GM23338 (cell line): ENCODE results near the gene TNFRSF1A. TPM values are rescaled to one million over a fixed set of nuclear protein-coding genes. Genes with fewer than 3 reads are reported as not detected.
A peak's percentile ranks its signal among the peaks of the same experiment; 100 is the strongest.

ENCODE experiments used
- ATAC-seq: fragments of 200-7000 bp; cut with Tn5 transposase; 3 replicates; pipeline ENCODE4 v1.9.1; 2020
- DNase-seq: peaks from one replicate; pipeline ENCODE4 v3.0.0-alpha.2; 2015; ENCODE audit warnings: low spot score
- H2AFZ ChIP-seq: fragments of 200-600 bp; sonication (generic); 2 replicates; pipeline ENCODE4 v1.8.0; 2016; ENCODE audit warnings: antibody characterized with exemption, mild to moderate bottlenecking, moderate library complexity
- H3F3A ChIP-seq: fragments of 200-600 bp; sonication (generic); replicated peaks from 2 replicates; pipeline ENCODE4 v1.8.0; 2017; ENCODE audit warnings: antibody characterized with exemption, mixed run types, low read depth
- H3K27ac ChIP-seq: fragments of 200-600 bp; sonication (generic); 2 replicates; pipeline ENCODE4 v1.6.1; 2016; ENCODE audit warnings: low read depth
- H3K27me3 ChIP-seq: fragments of 200-600 bp; sonication (generic); 2 replicates; pipeline ENCODE4 v1.8.0; 2016; ENCODE audit warnings: mild to moderate bottlenecking, mixed run types, moderate library complexity; ENCODE audit not compliant: insufficient read depth
- H3K36me3 ChIP-seq: fragments of 200-600 bp; sonication (generic); 2 replicates; pipeline ENCODE4 v1.8.0; 2016; ENCODE audit warnings: mild to moderate bottlenecking; ENCODE audit not compliant: insufficient read depth
- H3K4me1 ChIP-seq: fragments of 200-600 bp; sonication (generic); 2 replicates; pipeline ENCODE4 v1.8.0; 2016; ENCODE audit warnings: mild to moderate bottlenecking, moderate library complexity; ENCODE audit not compliant: insufficient read depth
- H3K4me2 ChIP-seq: fragments of 200-600 bp; sonication (generic); 2 replicates; pipeline ENCODE4 v1.7.1; 2017; ENCODE audit warnings: mixed run types
- H3K4me3 ChIP-seq: fragments of 200-600 bp; sonication (generic); 2 replicates; pipeline ENCODE4 v1.6.1; 2016; ENCODE audit warnings: mixed run types
- H3K79me2 ChIP-seq: fragments of 200-600 bp; sonication (generic); replicated peaks from 2 replicates; pipeline ENCODE4 v1.8.0; 2017; ENCODE audit warnings: mild to moderate bottlenecking; ENCODE audit not compliant: insufficient read depth
- H3K9me2 ChIP-seq: fragments of 200-600 bp; sonication (generic); 2 replicates; pipeline ENCODE4 v1.8.0; 2017; ENCODE audit not compliant: insufficient read depth
- H4K20me1 ChIP-seq: fragments of 200-600 bp; sonication (generic); replicated peaks from 2 replicates; pipeline ENCODE4 v1.8.0; 2017; ENCODE audit warnings: mild to moderate bottlenecking; ENCODE audit not compliant: insufficient read depth
- H3K27ac Mint-ChIP-seq: 2 replicates; pipeline ENCODE4 v1.8.0; 2020; ENCODE audit warnings: inconsistent platforms, mild to moderate bottlenecking, moderate library complexity, mixed read lengths
- H3K27me3 Mint-ChIP-seq: 3 replicates; pipeline ENCODE4 v1.8.0; 2022; ENCODE audit warnings: low read depth, mild to moderate bottlenecking, moderate library complexity, mixed read lengths, inconsistent platforms; ENCODE audit not compliant: insufficient read depth, poor library complexity
- H3K36me3 Mint-ChIP-seq: 3 replicates; pipeline ENCODE4 v1.8.0; 2021; ENCODE audit warnings: low read depth, mild to moderate bottlenecking, inconsistent platforms, moderate library complexity, mixed read lengths
- H3K4me1 Mint-ChIP-seq: 3 replicates; pipeline ENCODE4 v1.8.0; 2020; ENCODE audit warnings: mild to moderate bottlenecking, inconsistent platforms, mixed read lengths
- H3K4me3 Mint-ChIP-seq: 3 replicates; pipeline ENCODE4 v1.8.0; 2021; ENCODE audit warnings: moderate library complexity, mild to moderate bottlenecking, inconsistent platforms, mixed read lengths
- H3K9me3 Mint-ChIP-seq: 3 replicates; pipeline ENCODE4 v1.8.0; 2020; ENCODE audit warnings: moderate library complexity, mild to moderate bottlenecking, inconsistent platforms, mixed read lengths
- CREB1 ChIP-seq: fragments of 250-450 bp; sonication (Bioruptor Pico); IDR thresholded peaks from 2 replicates; pipeline ENCODE4 v1.5.0; 2020; ENCODE audit warnings: low read depth, mild to moderate bottlenecking, moderate library complexity
- EZH2 ChIP-seq: fragments of 200-600 bp; sonication (generic); IDR thresholded peaks from one replicate; pipeline ENCODE4 v1.8.0; 2017; ENCODE audit warnings: antibody characterized with exemption, mild to moderate bottlenecking, low read depth; ENCODE audit not compliant: unreplicated experiment
- EZH2phosphoT487 ChIP-seq: fragments of 200-600 bp; sonication (generic); IDR thresholded peaks from one replicate; pipeline ENCODE4 v1.8.1; 2018; ENCODE audit warnings: antibody characterized with exemption; ENCODE audit not compliant: unreplicated experiment
- JUNB ChIP-seq: IDR thresholded peaks from one replicate; pipeline ENCODE4 v1.6.1; 2016; ENCODE audit warnings: antibody characterized with exemption; ENCODE audit not compliant: unreplicated experiment
- NANOG ChIP-seq: IDR thresholded peaks from 2 replicates; pipeline ENCODE4 v1.6.1; 2016; ENCODE audit warnings: antibody characterized with exemption, borderline replicate concordance
- POLR2AphosphoS5 ChIP-seq: IDR thresholded peaks from 2 replicates; pipeline ENCODE4 v1.6.1; 2016; ENCODE audit warnings: antibody characterized with exemption, low read depth
- STAT1 ChIP-seq: IDR thresholded peaks from one replicate; pipeline ENCODE4 v1.6.1; 2016; ENCODE audit warnings: antibody characterized with exemption; ENCODE audit not compliant: unreplicated experiment
- ZNF114 ChIP-seq: fragments of 250-450 bp; sonication (Bioruptor Pico); IDR thresholded peaks from 2 replicates; pipeline ENCODE4 v1.5.0; 2020; ENCODE audit warnings: mild to moderate bottlenecking, moderate library complexity
- ZNF331 ChIP-seq: fragments of 250-450 bp; sonication (Bioruptor Pico); IDR thresholded peaks from 2 replicates; pipeline ENCODE4 v1.5.0; 2020; ENCODE audit warnings: low read depth, mild to moderate bottlenecking, moderate library complexity
- polyA plus RNA-seq: library from polyadenylated mRNA; unstranded; fragments of >200 nt; fragmentation: Nextera tagmentation; extraction: Ambion mirVana; gene quantifications from 2 replicates; pipeline ENCODE4 v1.2.1, GENCODE V29; 2016
- total RNA-seq: library from RNA; depleted of rRNA; stranded (reverse); fragments of >200 nt; shearing (Covaris generic); gene quantifications from 2 replicates; pipeline ENCODE4 v1.2.3, GENCODE V29; 2014
- TF ChIP-seq, protein P1 (sequence below): IDR thresholded peaks from one replicate; pipeline ENCODE4 v1.6.1; 2018; ENCODE audit warnings: antibody characterized with exemption; ENCODE audit not compliant: unreplicated experiment
- TF ChIP-seq, protein P2 (sequence below): IDR thresholded peaks from 2 replicates; pipeline ENCODE4 v1.6.1; 2016; ENCODE audit warnings: antibody characterized with exemption

TNFRSF1A gene
- total and polyA plus RNA-seq, 2 experiments from 2014 or later: 24.3 to 43.4 TPM

DNA sequence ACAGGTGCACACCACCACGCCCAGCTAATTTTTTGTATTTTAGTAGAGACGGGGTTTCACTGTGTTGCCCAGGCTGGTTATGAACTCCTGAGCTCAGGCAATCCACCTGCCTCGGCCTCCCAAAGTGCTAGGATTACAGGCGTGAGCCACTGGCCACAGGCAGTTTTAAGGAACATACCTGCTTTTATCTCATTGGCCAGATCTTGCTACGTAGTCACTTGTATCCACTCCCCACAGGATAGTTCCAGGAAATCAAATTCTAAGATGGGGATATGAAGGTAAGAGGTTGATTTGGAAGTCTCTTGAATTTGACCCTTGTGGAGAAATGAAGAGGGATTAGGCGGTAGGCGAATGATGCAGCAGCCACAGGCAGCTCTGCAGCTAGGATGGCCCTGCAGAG, 40.2 kb downstream of the TNFRSF1A start:
- DNase-seq (no peak), ATAC-seq (peak; percentile 31; the same call in 1 of the 3 replicates)
- Histone ChIP-seq H3K27me3 (no peaks in the 10 kb centered on the region), H3K4me3 (no peak overlapping the region), H3K4me1 (no peaks in the 10 kb centered on the region), H3K9me2 (no peaks in the 10 kb centered on the region), H2AFZ (peak overlapping the region; percentile 19; the same call in 1 of the 2 replicates), H3K79me2 (no peaks in the 10 kb centered on the region), H3K27ac (no peak overlapping the region), H3K4me2 (no peak overlapping the region), H3F3A (no peaks in the 10 kb centered on the region; the same call in 1 of the 2 replicates), H3K36me3 (no peaks in the 10 kb centered on the region), H4K20me1 (no peaks in the 10 kb centered on the region)
- no peak overlapping the region for H3K27ac Mint-ChIP-seq
- H3K4me3 Mint-ChIP-seq: no peak overlapping the region
- 0 out of 3 replicates have a peak, but pooled peaks cover 3% of the 10 kb centered on the region for H3K4me1 Mint-ChIP-seq
- TF ChIP-seq EZH2phosphoT487 (no peak), STAT1 (no peak), JUNB (no peak), NANOG (no peak), POLR2AphosphoS5 (no peak), ZNF331 (CRISPR knock-in tag) (no peak), ZNF114 (CRISPR knock-in tag) (no peak), CREB1 (CRISPR knock-in tag) (no peak)
- TF ChIP-seq, protein P1, sequence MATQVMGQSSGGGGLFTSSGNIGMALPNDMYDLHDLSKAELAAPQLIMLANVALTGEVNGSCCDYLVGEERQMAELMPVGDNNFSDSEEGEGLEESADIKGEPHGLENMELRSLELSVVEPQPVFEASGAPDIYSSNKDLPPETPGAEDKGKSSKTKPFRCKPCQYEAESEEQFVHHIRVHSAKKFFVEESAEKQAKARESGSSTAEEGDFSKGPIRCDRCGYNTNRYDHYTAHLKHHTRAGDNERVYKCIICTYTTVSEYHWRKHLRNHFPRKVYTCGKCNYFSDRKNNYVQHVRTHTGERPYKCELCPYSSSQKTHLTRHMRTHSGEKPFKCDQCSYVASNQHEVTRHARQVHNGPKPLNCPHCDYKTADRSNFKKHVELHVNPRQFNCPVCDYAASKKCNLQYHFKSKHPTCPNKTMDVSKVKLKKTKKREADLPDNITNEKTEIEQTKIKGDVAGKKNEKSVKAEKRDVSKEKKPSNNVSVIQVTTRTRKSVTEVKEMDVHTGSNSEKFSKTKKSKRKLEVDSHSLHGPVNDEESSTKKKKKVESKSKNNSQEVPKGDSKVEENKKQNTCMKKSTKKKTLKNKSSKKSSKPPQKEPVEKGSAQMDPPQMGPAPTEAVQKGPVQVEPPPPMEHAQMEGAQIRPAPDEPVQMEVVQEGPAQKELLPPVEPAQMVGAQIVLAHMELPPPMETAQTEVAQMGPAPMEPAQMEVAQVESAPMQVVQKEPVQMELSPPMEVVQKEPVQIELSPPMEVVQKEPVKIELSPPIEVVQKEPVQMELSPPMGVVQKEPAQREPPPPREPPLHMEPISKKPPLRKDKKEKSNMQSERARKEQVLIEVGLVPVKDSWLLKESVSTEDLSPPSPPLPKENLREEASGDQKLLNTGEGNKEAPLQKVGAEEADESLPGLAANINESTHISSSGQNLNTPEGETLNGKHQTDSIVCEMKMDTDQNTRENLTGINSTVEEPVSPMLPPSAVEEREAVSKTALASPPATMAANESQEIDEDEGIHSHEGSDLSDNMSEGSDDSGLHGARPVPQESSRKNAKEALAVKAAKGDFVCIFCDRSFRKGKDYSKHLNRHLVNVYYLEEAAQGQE: no peak
- H3K36me3 Mint-ChIP-seq: no peaks in the 10 kb centered on the region
- H3K9me3 Mint-ChIP-seq: no peaks in the 10 kb centered on the region
- H3K27me3 Mint-ChIP-seq: no peaks in the 10 kb centered on the region

DNA sequence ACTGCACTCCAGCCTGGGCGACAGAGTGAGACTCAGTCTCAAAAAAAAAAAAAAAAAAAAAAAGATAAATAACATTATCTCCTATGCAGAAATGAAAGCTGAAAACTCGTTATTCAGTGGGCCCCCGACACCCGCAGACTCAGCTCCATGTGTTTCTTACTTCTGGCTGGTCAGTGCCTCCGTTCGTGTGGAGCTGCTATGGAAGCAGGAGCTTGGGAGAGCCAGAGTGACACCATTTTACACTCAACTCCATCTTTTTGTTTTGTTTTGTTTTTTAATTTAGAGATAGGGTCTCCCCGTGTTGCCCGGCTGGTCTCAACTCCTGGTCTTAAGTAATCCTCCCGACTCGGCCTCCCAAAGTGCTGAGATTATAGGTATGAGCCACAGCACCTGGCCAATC, 44.7 kb downstream of the TNFRSF1A start:
- Mint-ChIP-seq H3K9me3 (no peaks in the 10 kb centered on the region), H3K27ac (no peak overlapping the region), H3K27me3 (peaks cover 8% of the 10 kb centered on the region), H3K36me3 (no peaks in the 10 kb centered on the region), H3K4me3 (no peak overlapping the region), H3K4me1 (peaks cover 9% of the 10 kb centered on the region)
- Histone ChIP-seq H3K4me3 (no peak overlapping the region), H3K27me3 (no peaks in the 10 kb centered on the region), H3K4me1 (0 out of 2 replicates have a peak, but pooled peaks cover 3% of the 10 kb centered on the region), H3K9me2 (no peaks in the 10 kb centered on the region), H3K4me2 (no peak overlapping the region), H3K79me2 (no peaks in the 10 kb centered on the region), H3F3A (no peaks in the 10 kb centered on the region; the same call in 1 of the 2 replicates), H3K36me3 (no peaks in the 10 kb centered on the region), H4K20me1 (no peaks in the 10 kb centered on the region), H2AFZ (peak overlapping the region; percentile 32; the same call in 1 of the 2 replicates), H3K27ac (no peak overlapping the region)
- DNase-seq (no peak), ATAC-seq (no peak)
- TF ChIP-seq EZH2: no peak
- no peak for TF ChIP-seq JUNB
- TF ChIP-seq ZNF114 (CRISPR knock-in tag): no peak
- TF ChIP-seq EZH2phosphoT487: no peak
- no peak for TF ChIP-seq POLR2AphosphoS5
- no peak for TF ChIP-seq STAT1
- TF ChIP-seq, protein P1: no peak
- no peak for TF ChIP-seq CREB1 (CRISPR knock-in tag)
- TF ChIP-seq NANOG: no peak
- TF ChIP-seq, protein P2, sequence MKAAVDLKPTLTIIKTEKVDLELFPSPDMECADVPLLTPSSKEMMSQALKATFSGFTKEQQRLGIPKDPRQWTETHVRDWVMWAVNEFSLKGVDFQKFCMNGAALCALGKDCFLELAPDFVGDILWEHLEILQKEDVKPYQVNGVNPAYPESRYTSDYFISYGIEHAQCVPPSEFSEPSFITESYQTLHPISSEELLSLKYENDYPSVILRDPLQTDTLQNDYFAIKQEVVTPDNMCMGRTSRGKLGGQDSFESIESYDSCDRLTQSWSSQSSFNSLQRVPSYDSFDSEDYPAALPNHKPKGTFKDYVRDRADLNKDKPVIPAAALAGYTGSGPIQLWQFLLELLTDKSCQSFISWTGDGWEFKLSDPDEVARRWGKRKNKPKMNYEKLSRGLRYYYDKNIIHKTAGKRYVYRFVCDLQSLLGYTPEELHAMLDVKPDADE: no peak
